ENCODE data around the gene NBEA.

Gene NBEA

DNA sequence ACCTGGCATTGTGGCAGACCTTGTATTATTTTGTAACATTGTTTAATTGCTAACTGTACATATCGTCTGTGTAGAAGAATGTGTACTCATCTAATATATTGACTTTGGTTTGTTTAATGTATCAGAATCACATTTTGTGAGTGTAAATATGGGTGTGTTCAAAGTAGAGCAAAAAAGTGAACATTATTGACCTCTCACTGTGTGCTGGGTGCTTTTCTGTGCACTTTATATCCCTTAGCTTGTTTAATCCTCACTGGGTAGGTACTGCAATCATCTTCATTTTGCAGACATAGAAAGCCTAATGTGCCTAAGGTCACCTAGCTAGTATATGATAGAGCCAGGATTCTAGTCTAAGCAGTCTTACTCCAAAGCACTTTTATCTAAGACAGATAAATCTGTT is 289.4 kb downstream of the NBEA start:
- no peaks in the 10 kb centered on the region for H3K9me3 ChIP-seq (ENCODE audit: control insufficient read depth, low read length)
- H3K4me3 ChIP-seq (ENCODE audit: insufficient read depth, low read depth, low read length), result no peak overlapping the region
- no peak overlapping the region for H3K27ac ChIP-seq (ENCODE audit: insufficient read depth, low read depth, low read length, poor library complexity, severe bottlenecking)
- WGBS, 2 experiments, result 71 to 100% methylated on average over 1 of the region's 1 CpG
- H3K36me3 ChIP-seq (ENCODE audit: control insufficient read depth, insufficient read depth, low read length), result no peaks in the 10 kb centered on the region
- no peaks in the 10 kb centered on the region for H3K4me1 ChIP-seq (ENCODE audit: control insufficient read depth, insufficient read depth, low read length)
- H3K27me3 ChIP-seq (ENCODE audit: control insufficient read depth, insufficient read depth, low read length, poor library complexity, severe bottlenecking), result no peaks in the 10 kb centered on the region

DNA sequence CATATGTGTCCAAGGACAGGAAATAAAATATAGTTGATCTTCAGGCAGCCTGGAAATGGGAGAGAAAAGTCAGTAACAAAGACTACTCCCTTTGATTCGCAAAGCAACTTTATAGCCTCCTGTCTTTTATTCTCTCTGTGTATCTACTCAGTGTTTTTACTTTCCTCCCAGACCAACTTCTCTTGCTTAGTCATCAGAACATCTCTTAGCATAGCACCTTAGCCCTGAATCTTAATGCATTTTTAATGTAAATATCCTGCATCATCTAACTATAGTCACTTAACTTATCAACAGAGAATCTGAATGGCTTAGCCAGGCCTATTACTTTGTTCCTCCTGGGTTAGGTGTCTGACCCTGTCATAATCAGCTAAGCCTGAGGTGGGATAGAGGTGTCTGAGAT is 296.2 kb downstream of the NBEA start:
- H3K4me3 ChIP-seq (ENCODE audit: insufficient read depth, low read depth, low read length), result no peak overlapping the region
- no peaks in the 10 kb centered on the region for H3K9me3 ChIP-seq (ENCODE audit: control insufficient read depth, low read length)
- H3K36me3 ChIP-seq (ENCODE audit: control insufficient read depth, insufficient read depth, low read length), result no peaks in the 10 kb centered on the region
- H3K27me3 ChIP-seq (ENCODE audit: control insufficient read depth, insufficient read depth, low read length, poor library complexity, severe bottlenecking), result no peaks in the 10 kb centered on the region
- H3K27ac ChIP-seq (ENCODE audit: insufficient read depth, low read depth, low read length, poor library complexity, severe bottlenecking), result no peak overlapping the region
- 93 to 96% methylated on average over 1 of the region's 1 CpG for WGBS, 2 experiments
- H3K4me1 ChIP-seq (ENCODE audit: control insufficient read depth, insufficient read depth, low read length), result no peaks in the 10 kb centered on the region

DNA sequence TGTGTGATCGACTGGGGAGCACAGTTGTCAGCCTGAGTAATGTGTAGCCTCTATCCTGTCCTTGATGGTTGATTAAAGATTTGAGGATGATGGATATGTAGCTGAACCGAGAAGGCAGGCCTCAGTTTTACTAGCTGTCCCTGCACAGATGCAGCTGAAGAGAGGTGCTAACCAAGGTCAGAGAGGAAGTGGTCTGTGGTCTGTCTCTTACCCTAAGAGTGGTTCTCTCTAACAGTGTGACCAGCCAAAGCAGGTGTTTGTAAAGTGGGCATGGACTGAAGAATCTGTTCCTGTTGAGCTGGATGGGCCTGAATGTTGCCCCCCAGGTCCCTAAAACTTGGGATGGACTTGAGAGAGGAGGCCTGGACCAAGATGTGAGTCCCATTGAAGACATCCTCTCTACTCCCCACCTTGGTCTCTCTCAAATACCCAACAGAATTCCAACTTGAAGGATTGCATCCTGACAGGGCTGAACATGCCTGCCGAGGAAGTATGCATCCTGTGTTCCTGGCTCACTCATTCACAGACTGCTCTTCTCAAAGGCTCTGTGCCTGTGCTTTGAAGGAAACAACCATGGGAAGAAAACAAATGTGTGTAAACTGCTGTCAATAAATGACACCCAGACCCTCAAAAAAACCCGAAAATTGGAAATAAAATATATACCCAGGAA is 310.6 kb downstream of the NBEA start:
- H3K4me1 ChIP-seq (ENCODE audit: control insufficient read depth, insufficient read depth, low read length), result no peaks in the 10 kb centered on the region
- H3K27me3 ChIP-seq (ENCODE audit: control insufficient read depth, insufficient read depth, low read length, poor library complexity, severe bottlenecking), result no peaks in the 10 kb centered on the region
- no peaks in the 10 kb centered on the region for H3K36me3 ChIP-seq (ENCODE audit: control insufficient read depth, insufficient read depth, low read length)
- H3K9me3 ChIP-seq (ENCODE audit: control insufficient read depth, low read length), result no peaks in the 10 kb centered on the region
- WGBS, 2 experiments, result 88 to 95% methylated on average over 4 of the region's 4 CpGs
- no peak overlapping the region for H3K4me3 ChIP-seq (ENCODE audit: insufficient read depth, low read depth, low read length)
- no peak overlapping the region for H3K27ac ChIP-seq (ENCODE audit: insufficient read depth, low read depth, low read length, poor library complexity, severe bottlenecking)

DNA sequence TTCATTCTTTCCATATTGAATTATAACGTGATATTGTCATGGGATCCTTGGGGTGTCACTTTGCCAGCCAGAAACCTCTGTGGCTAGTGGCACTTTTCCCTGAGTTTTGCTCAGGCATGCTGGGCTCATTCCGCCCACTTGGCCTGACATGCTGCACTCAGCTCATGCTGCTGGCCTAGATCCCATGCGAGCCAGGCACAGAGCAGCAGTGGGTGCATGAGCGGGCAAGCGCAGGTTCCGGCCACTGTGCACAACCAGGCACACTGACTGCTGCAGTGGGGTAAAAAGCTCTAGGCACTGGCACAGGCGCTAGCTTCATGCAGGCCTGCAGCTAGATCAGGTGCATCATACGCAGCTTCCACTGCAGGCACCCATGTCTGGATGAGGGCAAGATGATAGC is 313.2 kb downstream of the NBEA start:
- no peaks in the 10 kb centered on the region for H3K36me3 ChIP-seq (ENCODE audit: control insufficient read depth, insufficient read depth, low read length)
- H3K27ac ChIP-seq (ENCODE audit: insufficient read depth, low read depth, low read length, poor library complexity, severe bottlenecking), result no peak overlapping the region
- H3K27me3 ChIP-seq (ENCODE audit: control insufficient read depth, insufficient read depth, low read length, poor library complexity, severe bottlenecking), result no peaks in the 10 kb centered on the region
- WGBS, 2 experiments, result 94 to 97% methylated on average over 8 of the region's 8 CpGs
- no peaks in the 10 kb centered on the region for H3K9me3 ChIP-seq (ENCODE audit: control insufficient read depth, low read length)
- no peak overlapping the region for H3K4me3 ChIP-seq (ENCODE audit: insufficient read depth, low read depth, low read length)
- H3K4me1 ChIP-seq (ENCODE audit: control insufficient read depth, insufficient read depth, low read length), result no peaks in the 10 kb centered on the region

DNA sequence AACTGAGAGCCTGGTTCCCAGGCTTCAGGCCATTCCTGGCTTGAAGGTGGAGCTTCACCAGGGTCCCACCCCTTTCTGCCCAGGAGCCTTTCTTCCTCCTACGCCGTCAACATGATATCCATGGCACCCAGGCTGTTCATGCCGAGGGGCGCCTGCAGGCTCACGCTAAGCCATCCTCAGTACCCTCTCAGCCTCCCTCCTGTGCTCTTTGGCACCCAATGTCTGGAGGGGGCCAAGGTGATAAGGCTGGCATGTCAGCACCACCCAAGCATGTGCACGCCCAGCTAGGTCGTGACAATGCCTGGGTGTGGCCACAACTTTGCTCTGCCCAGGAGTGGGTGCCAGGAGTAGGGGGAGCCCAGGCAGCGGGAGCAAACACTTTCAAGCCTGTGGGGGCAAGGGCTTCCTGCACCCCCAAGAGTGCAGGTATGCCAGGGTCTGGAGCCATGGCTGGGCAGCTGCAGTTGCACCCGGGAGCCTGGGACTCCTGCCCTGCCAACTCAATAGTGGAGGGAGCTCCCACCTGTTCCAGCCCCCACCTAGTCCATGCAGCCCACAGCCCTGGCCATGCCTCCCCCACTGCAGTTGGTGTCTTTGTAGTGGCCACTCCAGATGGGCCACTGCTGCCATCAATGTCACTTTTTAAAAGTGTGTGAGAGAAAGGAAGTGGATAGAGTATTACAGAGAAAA is 314.5 kb downstream of the NBEA start:
- 96 to 99% methylated on average over 9 of the region's 9 CpGs for WGBS, 2 experiments
- Histone ChIP-seq H3K27me3 (ENCODE audit: control insufficient read depth, insufficient read depth, low read length, poor library complexity, severe bottlenecking) (no peaks in the 10 kb centered on the region), H3K4me3 (ENCODE audit: insufficient read depth, low read depth, low read length) (no peak overlapping the region), H3K36me3 (ENCODE audit: control insufficient read depth, insufficient read depth, low read length) (no peaks in the 10 kb centered on the region), H3K4me1 (ENCODE audit: control insufficient read depth, insufficient read depth, low read length) (no peaks in the 10 kb centered on the region), H3K27ac (ENCODE audit: insufficient read depth, low read depth, low read length, poor library complexity, severe bottlenecking) (no peak overlapping the region), H3K9me3 (ENCODE audit: control insufficient read depth, low read length) (no peaks in the 10 kb centered on the region)

DNA sequence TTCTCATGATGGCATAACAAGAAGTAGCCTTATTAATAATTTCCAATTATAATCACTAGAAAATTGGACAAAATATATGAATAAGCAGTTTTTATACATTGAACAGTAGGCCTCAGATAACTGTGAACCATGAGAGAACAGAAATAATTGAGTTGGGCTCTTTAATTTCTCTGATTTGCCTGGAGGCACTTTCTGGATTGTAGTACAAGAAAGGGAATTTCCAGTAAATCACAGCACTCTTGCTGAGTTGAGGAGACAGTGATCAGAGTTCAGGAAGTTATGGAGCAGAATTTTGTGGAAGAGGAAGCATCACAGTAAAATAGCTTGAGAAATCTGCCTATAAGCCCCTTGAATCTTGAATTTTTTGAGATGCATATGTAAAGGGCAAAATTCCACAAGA is 318.2 kb downstream of the NBEA start:
- Histone ChIP-seq H3K4me3 (ENCODE audit: insufficient read depth, low read depth, low read length) (no peak overlapping the region), H3K27ac (ENCODE audit: insufficient read depth, low read depth, low read length, poor library complexity, severe bottlenecking) (no peak overlapping the region), H3K36me3 (ENCODE audit: control insufficient read depth, insufficient read depth, low read length) (no peaks in the 10 kb centered on the region), H3K9me3 (ENCODE audit: control insufficient read depth, low read length) (no peaks in the 10 kb centered on the region), H3K27me3 (ENCODE audit: control insufficient read depth, insufficient read depth, low read length, poor library complexity, severe bottlenecking) (no peaks in the 10 kb centered on the region), H3K4me1 (ENCODE audit: control insufficient read depth, insufficient read depth, low read length) (no peaks in the 10 kb centered on the region)

DNA sequence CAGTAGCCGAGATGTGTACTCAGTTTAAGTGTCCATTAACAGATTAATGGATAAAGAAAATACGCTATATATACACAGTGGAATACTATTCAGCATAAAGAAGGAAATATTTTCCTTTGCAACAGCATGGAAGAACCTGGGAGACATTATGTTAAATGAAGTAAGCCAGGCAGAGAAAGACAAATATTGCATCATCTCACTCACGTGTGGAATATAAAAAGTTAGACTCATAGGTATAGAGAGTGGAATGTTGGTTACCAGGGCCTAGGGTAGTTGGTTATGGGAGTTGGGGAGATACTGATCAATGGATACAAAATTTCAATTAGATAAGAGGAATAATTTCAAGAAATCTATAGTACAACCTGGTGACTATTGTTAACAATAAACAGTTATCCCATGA is 324.3 kb downstream of the NBEA start:
- Histone ChIP-seq H3K4me3 (ENCODE audit: insufficient read depth, low read depth, low read length) (no peak overlapping the region), H3K4me1 (ENCODE audit: control insufficient read depth, insufficient read depth, low read length) (no peaks in the 10 kb centered on the region), H3K9me3 (ENCODE audit: control insufficient read depth, low read length) (peaks cover 3% of the 10 kb centered on the region), H3K27me3 (ENCODE audit: control insufficient read depth, insufficient read depth, low read length, poor library complexity, severe bottlenecking) (no peaks in the 10 kb centered on the region), H3K36me3 (ENCODE audit: control insufficient read depth, insufficient read depth, low read length) (peaks cover 7% of the 10 kb centered on the region), H3K27ac (ENCODE audit: insufficient read depth, low read depth, low read length, poor library complexity, severe bottlenecking) (no peak overlapping the region)
- 94 to 100% methylated on average over 1 to 2 of the region's 3 CpGs for WGBS, 2 experiments

DNA sequence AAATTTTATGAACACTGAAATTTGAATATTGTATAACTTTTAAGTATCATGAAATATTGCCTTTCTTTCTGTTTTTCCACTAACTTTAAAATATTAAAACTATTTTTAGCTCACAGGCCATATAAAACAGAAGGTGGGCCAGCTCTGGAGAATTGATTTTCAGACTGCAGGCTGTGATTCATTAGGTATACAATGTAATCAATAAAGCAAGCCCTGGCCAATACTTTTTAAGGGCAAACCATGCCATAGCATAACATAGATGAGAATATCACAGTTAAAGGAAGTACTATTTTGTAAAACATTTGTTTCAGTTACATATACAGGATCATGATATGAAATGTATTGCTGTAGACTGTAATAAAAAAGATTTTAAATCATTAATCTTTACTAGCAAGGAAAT is 336.8 kb downstream of the NBEA start:
- no peaks in the 10 kb centered on the region for H3K27me3 ChIP-seq (ENCODE audit: control insufficient read depth, insufficient read depth, low read length, poor library complexity, severe bottlenecking)
- no peak overlapping the region for H3K27ac ChIP-seq (ENCODE audit: insufficient read depth, low read depth, low read length, poor library complexity, severe bottlenecking)
- no peaks in the 10 kb centered on the region for H3K9me3 ChIP-seq (ENCODE audit: control insufficient read depth, low read length)
- H3K4me1 ChIP-seq (ENCODE audit: control insufficient read depth, insufficient read depth, low read length), result no peaks in the 10 kb centered on the region
- H3K36me3 ChIP-seq (ENCODE audit: control insufficient read depth, insufficient read depth, low read length), result no peaks in the 10 kb centered on the region
- no peak overlapping the region for H3K4me3 ChIP-seq (ENCODE audit: insufficient read depth, low read depth, low read length)

DNA sequence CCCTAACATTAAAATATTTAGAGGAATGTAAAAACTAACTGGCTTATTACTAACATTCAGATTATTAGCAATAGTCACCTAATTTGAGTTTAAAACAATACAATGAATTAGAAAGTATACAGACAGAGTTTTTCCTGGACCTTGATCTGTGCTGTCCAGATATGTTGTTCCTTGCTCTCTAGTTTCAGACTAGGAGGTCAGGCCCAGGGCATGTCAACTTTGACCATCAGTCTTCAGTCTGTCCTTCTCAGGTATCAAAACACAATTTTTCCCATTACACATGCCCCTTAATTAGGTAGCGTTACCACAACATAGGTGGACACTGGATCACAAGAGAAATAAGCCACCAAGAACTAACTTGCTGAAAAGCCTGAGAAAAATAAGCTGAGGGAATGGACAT is 337.4 kb downstream of the NBEA start:
- H3K36me3 ChIP-seq (ENCODE audit: control insufficient read depth, insufficient read depth, low read length), result no peaks in the 10 kb centered on the region
- no peaks in the 10 kb centered on the region for H3K9me3 ChIP-seq (ENCODE audit: control insufficient read depth, low read length)
- WGBS, 2 experiments, result 81 to 100% methylated on average over 1 of the region's 1 CpG
- H3K4me1 ChIP-seq (ENCODE audit: control insufficient read depth, insufficient read depth, low read length), result no peaks in the 10 kb centered on the region
- no peaks in the 10 kb centered on the region for H3K27me3 ChIP-seq (ENCODE audit: control insufficient read depth, insufficient read depth, low read length, poor library complexity, severe bottlenecking)
- no peak overlapping the region for H3K27ac ChIP-seq (ENCODE audit: insufficient read depth, low read depth, low read length, poor library complexity, severe bottlenecking)
- no peak overlapping the region for H3K4me3 ChIP-seq (ENCODE audit: insufficient read depth, low read depth, low read length)

DNA sequence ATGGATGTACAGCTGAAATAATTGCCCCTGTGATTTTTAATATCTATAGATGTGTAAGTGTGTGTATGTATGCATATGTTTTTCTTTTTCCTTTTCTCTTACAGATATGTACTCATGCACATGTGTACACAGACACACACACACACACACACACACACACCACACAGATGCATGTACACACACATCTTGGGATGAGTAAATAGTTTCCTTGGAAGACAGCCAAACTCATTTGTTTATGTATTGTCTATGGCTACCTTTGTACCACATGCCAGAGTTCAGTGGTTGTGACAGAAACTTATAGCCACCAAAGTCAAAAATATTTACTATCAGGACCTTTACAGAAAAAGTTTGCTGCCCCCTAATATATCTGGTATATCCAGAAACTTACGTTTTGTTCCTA is 341.8 kb downstream of the NBEA start:
- Histone ChIP-seq H3K27me3 (ENCODE audit: control insufficient read depth, insufficient read depth, low read length, poor library complexity, severe bottlenecking) (no peaks in the 10 kb centered on the region), H3K9me3 (ENCODE audit: control insufficient read depth, low read length) (no peaks in the 10 kb centered on the region), H3K4me3 (ENCODE audit: insufficient read depth, low read depth, low read length) (no peak overlapping the region), H3K27ac (ENCODE audit: insufficient read depth, low read depth, low read length, poor library complexity, severe bottlenecking) (no peak overlapping the region), H3K36me3 (ENCODE audit: control insufficient read depth, insufficient read depth, low read length) (no peaks in the 10 kb centered on the region), H3K4me1 (ENCODE audit: control insufficient read depth, insufficient read depth, low read length) (no peaks in the 10 kb centered on the region)
- WGBS, 2 experiments, result 100% methylated on average over 1 of the region's 1 CpG
